HL-60 (cell line): ENCODE measurements around the gene DDX17.

Experiments
- CTCF ChIP-seq: IDR thresholded peaks from one replicate; pipeline ENCODE4 v1.5.1; 2011; ENCODE audit warnings: low read length, control low read depth, inconsistent platforms; ENCODE audit not compliant: insufficient read depth
- GABPA ChIP-seq: IDR thresholded peaks from 2 replicates; pipeline ENCODE4 v1.6.1; 2012; ENCODE audit warnings: low read depth
- POLR2AphosphoS5 ChIP-seq: IDR thresholded peaks from 2 replicates; pipeline ENCODE4 v1.6.1; 2012; ENCODE audit warnings: low read depth
- REST ChIP-seq: IDR thresholded peaks from 2 replicates; pipeline ENCODE4 v1.6.1; 2012; ENCODE audit warnings: low read depth; ENCODE audit not compliant: insufficient replicate concordance
- SPI1 ChIP-seq: IDR thresholded peaks from 2 replicates; pipeline ENCODE4 v1.6.1; 2012; ENCODE audit warnings: low read depth, mild to moderate bottlenecking, borderline replicate concordance

GRCh38 chr22:38444783-38445182 lies 61.3 kb downstream of the DDX17 start:
- no peak for TF ChIP-seq POLR2AphosphoS5
- TF ChIP-seq CTCF: no peak
- no peak for TF ChIP-seq REST
- TF ChIP-seq GABPA: no peak
- TF ChIP-seq SPI1: no peak
